HepG2 (cell line): ENCODE data around the gene BAHCC1. TPM values are rescaled to one million over a fixed set of nuclear protein-coding genes. Genes with fewer than 3 reads are reported as not detected.

Experiments
- FOXO1 ChIP-seq: sonication (generic); formaldehyde crosslinking; IDR thresholded peaks from 2 replicates; pipeline ENCODE4 v1.4.0; 2020; ENCODE audit warnings: missing genetic modification reagents
- GATA4 ChIP-seq: sonication (generic); IDR thresholded peaks from 2 replicates; pipeline ENCODE4 v1.6.1; 2016; ENCODE audit warnings: antibody characterized with exemption, low read depth, borderline replicate concordance
- GTF3A ChIP-seq: sonication (generic); formaldehyde crosslinking; conservative IDR thresholded peaks from 2 replicates; pipeline ENCODE4 v1.4.0; 2020; ENCODE audit warnings: mild to moderate bottlenecking, missing genetic modification reagents
- HOXA3 ChIP-seq: sonication (generic); formaldehyde crosslinking; IDR thresholded peaks from 2 replicates; pipeline ENCODE4 v1.5.0; 2020; ENCODE audit warnings: missing genetic modification reagents
- MBD4 ChIP-seq: IDR thresholded peaks from 2 replicates; pipeline ENCODE4 v1.6.1; 2012; ENCODE audit warnings: low read length, inconsistent platforms, borderline replicate concordance
- NR0B2 ChIP-seq: sonication (generic); formaldehyde crosslinking; IDR thresholded peaks from 2 replicates; pipeline ENCODE4 v1.4.0; 2020; ENCODE audit warnings: mild to moderate bottlenecking, missing genetic modification reagents
- PCBP1 ChIP-seq: fragments of 200-400 bp; formaldehyde crosslinking; IDR thresholded peaks from 2 replicates; pipeline ENCODE4 v1.6.1; 2017; ENCODE audit warnings: mild to moderate bottlenecking, low read depth, low read length, borderline replicate concordance
- PITX1 ChIP-seq: sonication (generic); formaldehyde crosslinking; IDR thresholded peaks from 2 replicates; pipeline ENCODE4 v1.5.1; 2020; ENCODE audit warnings: mild to moderate bottlenecking, missing genetic modification reagents
- SNAPC2 ChIP-seq: sonication (generic); formaldehyde crosslinking; IDR thresholded peaks from 2 replicates; pipeline ENCODE4 v1.8.1; 2022; ENCODE audit warnings: mild to moderate bottlenecking, missing genetic modification reagents
- SOX6 ChIP-seq, 2 experiments: fragments of 450-650 bp in 1 of 2; sonication (generic) in 1 of 2; formaldehyde crosslinking in 1 of 2; IDR thresholded peaks; 2 replicates each; pipeline versions ENCODE4 v1.4.0 to v1.6.1; 2017 to 2020; ENCODE audit warnings: antibody characterized with exemption in 1 of 2, mild to moderate bottlenecking in 1 of 2, missing genetic modification reagents in 1 of 2
- TEAD2 ChIP-seq: sonication (generic); formaldehyde crosslinking; IDR thresholded peaks from 2 replicates; pipeline ENCODE4 v1.9.0; 2021; ENCODE audit warnings: missing genetic modification reagents
- ZIK1 ChIP-seq: sonication (generic); formaldehyde crosslinking; IDR thresholded peaks from 2 replicates; pipeline ENCODE4 v1.5.0; 2020; ENCODE audit warnings: mild to moderate bottlenecking, low read depth, missing genetic modification reagents, borderline replicate concordance
- ZNF3 ChIP-seq: IDR thresholded peaks from 2 replicates; pipeline ENCODE4 v1.7.0; 2017; ENCODE audit warnings: inconsistent platforms
- ZNF556 ChIP-seq: sonication (generic); formaldehyde crosslinking; IDR thresholded peaks from 2 replicates; pipeline ENCODE4 v1.4.0; 2020; ENCODE audit warnings: mild to moderate bottlenecking, missing genetic modification reagents, borderline replicate concordance
- ZNF564 ChIP-seq: sonication (generic); formaldehyde crosslinking; IDR thresholded peaks from 2 replicates; pipeline ENCODE4 v1.8.1; 2023; ENCODE audit warnings: mild to moderate bottlenecking, missing genetic modification reagents
- ZNF607 ChIP-seq: sonication (generic); formaldehyde crosslinking; IDR thresholded peaks from 2 replicates; pipeline ENCODE4 v1.5.1; 2020; ENCODE audit warnings: missing genetic modification reagents, mild to moderate bottlenecking, borderline replicate concordance
- ZNF615 ChIP-seq: sonication (generic); formaldehyde crosslinking; IDR thresholded peaks from 2 replicates; pipeline ENCODE4 v1.5.0; 2020; ENCODE audit warnings: mild to moderate bottlenecking, missing genetic modification reagents, borderline replicate concordance
- ZNF616 ChIP-seq: sonication (generic); formaldehyde crosslinking; IDR thresholded peaks from 2 replicates; pipeline ENCODE4 v1.5.0; 2020; ENCODE audit warnings: low read depth, mild to moderate bottlenecking, missing genetic modification reagents
- ZNF687 ChIP-seq: sonication (generic); formaldehyde crosslinking; IDR thresholded peaks from 2 replicates; pipeline ENCODE4 v1.5.1; 2020; ENCODE audit warnings: mild to moderate bottlenecking, missing genetic modification reagents, moderate library complexity
- polyA plus RNA-seq, 8 experiments: library from polyadenylated mRNA; depleted of rRNA in 3 of 8; stranded (reverse) in 7 of 8; unstranded in 1 of 8; fragments of >200 nt; fragmentation: Illumina TruSeq in 4 of 8; extraction: Trizol in 4 of 8; gene quantifications; 2 replicates each; pipeline versions ENCODE4 v1.2.1 to v1.2.3, GENCODE V29; 2011 to 2016; ENCODE audit warnings: low read depth in 4 of 8, missing spikeins in 1 of 8, mixed read lengths in 1 of 8; ENCODE audit not compliant: insufficient read depth in 1 of 8
- total RNA-seq, 5 experiments: library from RNA; depleted of rRNA; stranded (reverse); fragments of >200 nt; fragmentation: Illumina TruSeq; extraction: Trizol; gene quantifications; 2 replicates each; pipeline ENCODE4 v1.2.3, GENCODE V29; 2016; ENCODE audit warnings: low read depth in 1 of 5
- TF ChIP-seq, protein P1 (sequence below): sonication (generic); formaldehyde crosslinking; IDR thresholded peaks from 2 replicates; pipeline ENCODE4 v1.4.0; 2020; ENCODE audit warnings: missing genetic modification reagents, borderline replicate concordance
- TF ChIP-seq, protein P2 (sequence below): IDR thresholded peaks from 2 replicates; pipeline ENCODE4 v1.6.1; 2018; ENCODE audit warnings: missing genetic modification reagents, mild to moderate bottlenecking, missing compliant biosample characterization

BAHCC1 gene
- total and polyA plus RNA-seq, 2 of the 13 experiments (the other 11 are each of a cell fraction or from before 2014, with no cell fraction given) = 1.4 to 1.7 TPM

- peak; percentile 92 for TF ChIP-seq ZNF687 (CRISPR knock-in tag)
- no peak for TF ChIP-seq MBD4
- TF ChIP-seq HOXA3 = peak; percentile 81
- no peak for TF ChIP-seq PCBP1
- TF ChIP-seq ZIK1 (CRISPR knock-in tag) = peak; percentile 91; the same call in 1 of the 2 replicates
- TF ChIP-seq SNAPC2 = 0 out of 2 replicates have a peak, but pooled peaks have one; percentile 42
- TF ChIP-seq, protein P1, sequence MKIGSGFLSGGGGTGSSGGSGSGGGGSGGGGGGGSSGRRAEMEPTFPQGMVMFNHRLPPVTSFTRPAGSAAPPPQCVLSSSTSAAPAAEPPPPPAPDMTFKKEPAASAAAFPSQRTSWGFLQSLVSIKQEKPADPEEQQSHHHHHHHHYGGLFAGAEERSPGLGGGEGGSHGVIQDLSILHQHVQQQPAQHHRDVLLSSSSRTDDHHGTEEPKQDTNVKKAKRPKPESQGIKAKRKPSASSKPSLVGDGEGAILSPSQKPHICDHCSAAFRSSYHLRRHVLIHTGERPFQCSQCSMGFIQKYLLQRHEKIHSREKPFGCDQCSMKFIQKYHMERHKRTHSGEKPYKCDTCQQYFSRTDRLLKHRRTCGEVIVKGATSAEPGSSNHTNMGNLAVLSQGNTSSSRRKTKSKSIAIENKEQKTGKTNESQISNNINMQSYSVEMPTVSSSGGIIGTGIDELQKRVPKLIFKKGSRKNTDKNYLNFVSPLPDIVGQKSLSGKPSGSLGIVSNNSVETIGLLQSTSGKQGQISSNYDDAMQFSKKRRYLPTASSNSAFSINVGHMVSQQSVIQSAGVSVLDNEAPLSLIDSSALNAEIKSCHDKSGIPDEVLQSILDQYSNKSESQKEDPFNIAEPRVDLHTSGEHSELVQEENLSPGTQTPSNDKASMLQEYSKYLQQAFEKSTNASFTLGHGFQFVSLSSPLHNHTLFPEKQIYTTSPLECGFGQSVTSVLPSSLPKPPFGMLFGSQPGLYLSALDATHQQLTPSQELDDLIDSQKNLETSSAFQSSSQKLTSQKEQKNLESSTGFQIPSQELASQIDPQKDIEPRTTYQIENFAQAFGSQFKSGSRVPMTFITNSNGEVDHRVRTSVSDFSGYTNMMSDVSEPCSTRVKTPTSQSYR (CRISPR knock-in tag) = no peak
- TF ChIP-seq GTF3A (CRISPR knock-in tag) = no peak; the same call in 1 of the 2 replicates
- TF ChIP-seq ZNF3 (CRISPR knock-in tag) = no peak
- no peak; the same call in 1 of the 2 replicates for TF ChIP-seq FOXO1 (CRISPR knock-in tag)
- TF ChIP-seq ZNF615 (CRISPR knock-in tag) = no peak
- TF ChIP-seq ZNF564 (CRISPR knock-in tag) = peak; percentile 82
- TF ChIP-seq PITX1 (CRISPR knock-in tag) = no peak
- TF ChIP-seq NR0B2 (CRISPR knock-in tag) = peak; percentile 43; the same call in 1 of the 2 replicates
- no peak for TF ChIP-seq TEAD2
- peak; percentile 69; the same call in 1 of the 2 replicates for TF ChIP-seq ZNF607 (CRISPR knock-in tag)
- TF ChIP-seq GATA4 = no peak
- TF ChIP-seq, protein P2, sequence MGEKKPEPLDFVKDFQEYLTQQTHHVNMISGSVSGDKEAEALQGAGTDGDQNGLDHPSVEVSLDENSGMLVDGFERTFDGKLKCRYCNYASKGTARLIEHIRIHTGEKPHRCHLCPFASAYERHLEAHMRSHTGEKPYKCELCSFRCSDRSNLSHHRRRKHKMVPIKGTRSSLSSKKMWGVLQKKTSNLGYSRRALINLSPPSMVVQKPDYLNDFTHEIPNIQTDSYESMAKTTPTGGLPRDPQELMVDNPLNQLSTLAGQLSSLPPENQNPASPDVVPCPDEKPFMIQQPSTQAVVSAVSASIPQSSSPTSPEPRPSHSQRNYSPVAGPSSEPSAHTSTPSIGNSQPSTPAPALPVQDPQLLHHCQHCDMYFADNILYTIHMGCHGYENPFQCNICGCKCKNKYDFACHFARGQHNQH (CRISPR knock-in tag) = no peak; the same call in 1 of the 2 replicates
- TF ChIP-seq ZNF556 (CRISPR knock-in tag) = peak; percentile 89
- TF ChIP-seq SOX6 (IDR thresholded peaks at IDR 0.05) = no peak
- no peak for TF ChIP-seq SOX6 (CRISPR knock-in tag; IDR thresholded peaks at IDR 0.05)
- peak; percentile 83 for TF ChIP-seq ZNF616 (CRISPR knock-in tag)
Measured at GRCh38 chr17:81484195-81484979, 89.1 kb downstream of the BAHCC1 start (continued).
